Measurements from ENCODE around the gene TCF4.

TCF4 gene

GRCh38 chr18:55296115-55296514 is 291.9 kb downstream of the TCF4 start:
- DNase-seq (ENCODE audit: low read depth): no peak

DNA sequence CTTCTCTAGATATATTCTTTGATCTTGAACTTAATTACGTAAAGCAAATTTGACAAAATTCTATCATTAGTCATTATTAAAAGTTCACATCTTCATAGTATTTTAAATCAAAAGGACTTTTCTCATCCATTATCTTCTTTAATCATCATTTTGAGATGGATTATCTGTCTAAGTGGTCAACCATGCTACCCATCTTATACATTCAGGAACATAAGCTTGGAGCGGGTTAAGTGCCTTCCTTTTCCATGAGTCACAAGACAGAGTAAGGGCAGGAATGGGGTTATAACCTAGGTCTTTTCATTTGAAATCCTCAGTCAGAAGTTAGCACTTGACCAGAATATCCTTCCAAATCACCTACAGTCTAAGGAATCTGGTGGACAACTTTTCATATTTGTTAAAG is 297.1 kb downstream of the TCF4 start:
- no peak for DNase-seq (ENCODE audit: low read depth)

GRCh38 chr18:55289775-55290174 is 298.2 kb downstream of the TCF4 start:
- no peak for DNase-seq (ENCODE audit: low read depth)

GRCh38 chr18:55289048-55289447 is 298.9 kb downstream of the TCF4 start:
- DNase-seq (ENCODE audit: low read depth): no peak

GRCh38 chr18:55287935-55288868 is 299.8 kb downstream of the TCF4 start:
- DNase-seq (ENCODE audit: low read depth): no peak

GRCh38 chr18:55287149-55287806 is 300.7 kb downstream of the TCF4 start:
- DNase-seq (ENCODE audit: low read depth): no peak

GRCh38 chr18:55286257-55286825 is 301.7 kb downstream of the TCF4 start:
- DNase-seq (ENCODE audit: low read depth): no peak

- DNase-seq (ENCODE audit: low read depth): no peak
Measured at GRCh38 chr18:55284614-55285013, 303.4 kb downstream of the TCF4 start.

DNA sequence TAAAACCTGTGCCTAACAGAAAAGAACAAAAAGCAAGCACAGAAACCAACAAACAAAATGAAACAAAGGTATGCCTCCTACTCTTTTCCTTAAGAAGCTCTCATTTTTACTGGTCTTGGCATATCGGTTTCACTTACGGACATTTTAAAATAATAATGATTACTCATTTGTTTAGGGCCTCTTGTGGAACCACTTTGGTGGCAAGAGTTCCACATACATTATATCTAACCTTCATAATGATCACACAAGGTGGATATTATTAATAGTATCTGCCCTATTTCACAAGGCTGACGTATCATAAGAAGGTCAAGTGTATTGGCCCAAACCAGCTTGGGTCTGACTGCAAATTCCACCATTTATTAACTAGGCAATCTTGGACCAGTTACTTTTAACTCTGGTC is 304.7 kb downstream of the TCF4 start:
- DNase-seq (ENCODE audit: low read depth): no peak

DNA sequence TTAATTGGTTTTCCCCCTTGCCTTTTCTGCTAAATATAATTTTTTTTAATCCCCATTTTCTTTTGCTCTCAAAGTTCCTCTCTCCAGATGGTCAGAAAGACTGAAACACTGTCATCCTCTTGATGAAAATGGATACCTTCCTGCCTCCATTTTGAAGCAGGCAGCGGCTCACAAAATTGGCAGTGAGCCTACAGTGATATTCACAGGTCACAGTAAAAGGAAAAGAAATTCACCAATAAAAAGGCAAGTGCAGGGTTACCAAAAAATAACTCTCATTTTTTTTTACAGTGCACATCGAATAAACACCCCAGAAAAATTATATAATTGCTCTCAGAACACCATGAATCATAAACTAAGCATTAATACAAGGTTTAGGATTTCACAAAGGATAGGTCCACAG is 307.5 kb downstream of the TCF4 start:
- no peak for DNase-seq (ENCODE audit: low read depth)

- DNase-seq (ENCODE audit: low read depth): no peak
Measured at GRCh38 chr18:55275039-55275901, 312.7 kb downstream of the TCF4 start.

DNA sequence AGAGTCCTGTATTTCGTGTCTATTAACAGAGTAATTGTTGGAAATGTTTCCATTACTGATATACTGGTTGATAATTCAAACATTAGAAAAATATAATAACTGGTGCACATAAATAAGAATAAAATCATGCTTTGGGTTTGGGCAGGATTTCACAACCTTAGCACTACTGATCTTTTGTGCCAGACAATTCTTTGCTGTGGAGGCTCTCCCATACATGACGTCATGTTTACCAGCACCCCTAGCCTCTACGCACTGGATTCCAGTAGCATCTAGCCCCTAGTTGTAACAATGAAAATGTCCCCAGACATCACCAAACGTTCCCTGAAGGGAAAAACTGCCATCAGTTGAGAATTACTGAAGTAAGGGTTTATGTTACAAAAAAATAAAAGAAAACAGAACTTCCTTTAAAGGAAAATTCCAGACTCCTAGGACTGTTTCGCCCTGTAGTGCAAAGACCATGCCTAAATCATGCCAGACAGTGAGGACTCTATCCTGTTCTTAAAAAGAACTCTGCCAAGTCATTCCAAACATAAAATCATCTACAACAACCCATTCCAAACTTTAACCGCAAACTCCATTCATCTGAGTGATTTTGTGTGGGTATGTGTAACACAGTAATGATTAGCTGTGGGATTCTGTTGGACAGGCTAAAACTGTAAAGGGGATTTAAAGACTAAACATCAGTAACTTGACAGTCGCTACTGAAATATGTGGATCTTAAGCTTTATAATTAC is 315.3 kb downstream of the TCF4 start:
- no peak for DNase-seq (ENCODE audit: low read depth)

DNA sequence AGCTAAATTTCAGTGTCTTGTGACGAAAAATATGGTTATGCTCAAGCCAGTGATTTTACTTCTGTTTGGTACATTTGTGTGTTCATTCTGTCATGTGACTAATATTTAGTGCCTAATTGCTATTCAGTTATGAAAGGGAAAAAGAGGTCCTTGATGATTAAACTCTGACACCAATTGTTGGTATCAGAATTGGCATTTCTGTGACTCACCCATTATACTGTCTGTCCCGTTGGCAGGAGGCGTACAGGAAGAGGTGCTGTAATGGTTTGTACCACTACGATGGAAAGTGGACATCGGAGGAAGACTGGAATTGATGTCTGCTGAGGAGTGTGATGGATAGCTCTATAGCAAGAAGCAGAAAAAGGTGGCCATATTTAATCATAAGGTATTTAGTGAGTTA is 318.4 kb downstream of the TCF4 start:
- DNase-seq (ENCODE audit: low read depth): no peak

DNA sequence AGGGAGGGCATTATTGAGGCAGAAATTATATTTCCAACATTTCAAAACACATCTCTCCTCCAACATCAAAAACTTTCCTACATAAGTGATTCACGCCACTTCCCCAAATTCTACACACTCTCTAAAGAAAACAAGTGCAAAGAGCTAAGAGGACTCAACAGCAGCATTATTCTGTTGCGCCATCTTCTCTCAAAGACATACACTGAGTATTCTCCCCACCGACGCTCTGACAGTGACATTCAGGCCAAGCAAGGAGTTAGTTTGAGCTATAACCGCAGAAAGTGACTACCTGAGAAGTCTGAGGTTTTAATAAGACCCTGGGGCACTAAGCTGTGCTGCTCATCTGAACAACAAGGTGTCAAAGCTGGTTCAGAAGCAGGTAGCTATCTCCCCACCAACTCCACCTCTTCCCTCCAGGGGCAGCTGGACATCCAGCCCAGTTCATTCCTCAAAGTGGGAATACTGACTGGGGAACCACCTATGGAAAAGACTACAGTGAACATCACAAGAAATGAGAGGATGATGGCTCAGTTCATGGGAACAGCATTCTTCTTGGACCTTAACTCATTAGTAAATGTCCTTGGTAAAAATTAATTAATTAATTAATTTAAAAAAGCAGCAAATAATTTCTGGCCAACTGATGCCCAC is 319.2 kb downstream of the TCF4 start:
- DNase-seq (ENCODE audit: low read depth): no peak

GRCh38 chr18:55268151-55268601 is 319.8 kb downstream of the TCF4 start:
- no peak for DNase-seq (ENCODE audit: low read depth)

DNA sequence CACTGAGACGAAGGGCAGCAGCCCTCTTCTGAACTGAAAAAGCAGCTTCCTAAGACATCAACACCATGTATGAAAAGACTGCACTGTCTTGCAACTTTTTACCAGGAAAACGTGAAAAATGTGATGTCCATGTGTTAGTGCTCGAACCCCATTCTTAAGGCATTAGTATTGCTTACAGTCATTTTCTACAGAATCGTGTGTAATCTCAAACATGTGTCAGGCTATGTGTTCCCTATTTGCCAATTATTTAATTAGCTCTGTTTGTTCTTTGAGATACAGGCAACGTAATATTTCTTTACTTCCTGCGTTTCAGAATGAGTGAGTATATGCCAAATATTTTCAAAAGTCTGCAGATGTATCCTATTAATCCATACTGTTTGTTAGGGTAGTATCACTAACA is 321.0 kb downstream of the TCF4 start:
- DNase-seq (ENCODE audit: low read depth): peak; percentile 70

DNA sequence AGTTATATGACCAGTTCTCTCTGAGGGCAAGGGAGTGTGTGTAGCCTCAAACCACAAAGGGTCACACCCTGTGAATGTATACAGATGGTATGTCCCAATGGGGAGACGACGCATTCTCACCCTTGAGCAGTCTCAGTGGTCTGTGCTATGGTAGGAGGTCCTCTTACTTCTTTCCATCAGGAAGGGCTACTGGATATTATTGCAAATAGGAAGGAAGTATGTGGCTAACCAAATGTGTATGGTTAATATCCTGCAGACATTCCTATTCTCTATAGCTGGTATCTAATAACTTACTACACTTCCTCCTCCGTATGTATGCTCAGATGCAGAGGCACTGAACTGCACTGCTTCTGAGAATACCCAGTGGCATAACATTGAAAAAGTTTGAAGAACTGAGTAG is 322.0 kb downstream of the TCF4 start:
- no peak for DNase-seq (ENCODE audit: low read depth)

DNA sequence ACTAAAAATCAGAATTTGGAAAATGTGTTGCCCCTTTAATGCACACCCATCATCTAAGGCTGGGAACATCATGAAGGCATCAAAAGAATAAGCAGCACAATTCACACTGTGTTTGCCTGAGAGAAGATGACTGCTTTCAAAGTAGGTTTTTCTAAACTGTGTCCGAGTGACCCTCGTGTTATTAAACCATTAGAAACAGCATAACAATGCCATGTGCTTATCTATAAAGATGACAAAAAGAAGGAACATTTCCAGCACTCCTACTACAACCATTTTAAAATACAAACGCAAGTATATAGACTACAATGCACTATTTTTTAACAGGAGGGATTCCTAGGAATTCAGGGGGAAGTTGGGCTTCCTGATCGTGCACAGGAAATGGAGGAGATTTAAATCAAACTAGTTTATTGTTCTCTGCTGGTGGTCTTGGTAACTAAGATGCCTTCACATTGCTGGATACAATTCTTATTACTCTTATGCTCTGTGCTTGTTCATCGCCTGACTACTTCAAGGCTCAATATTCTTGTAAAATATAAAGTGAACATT is 322.8 kb downstream of the TCF4 start:
- DNase-seq (ENCODE audit: low read depth): no peak

GRCh38 chr18:55264108-55264507 is 323.9 kb downstream of the TCF4 start:
- no peak for DNase-seq (ENCODE audit: low read depth)

DNA sequence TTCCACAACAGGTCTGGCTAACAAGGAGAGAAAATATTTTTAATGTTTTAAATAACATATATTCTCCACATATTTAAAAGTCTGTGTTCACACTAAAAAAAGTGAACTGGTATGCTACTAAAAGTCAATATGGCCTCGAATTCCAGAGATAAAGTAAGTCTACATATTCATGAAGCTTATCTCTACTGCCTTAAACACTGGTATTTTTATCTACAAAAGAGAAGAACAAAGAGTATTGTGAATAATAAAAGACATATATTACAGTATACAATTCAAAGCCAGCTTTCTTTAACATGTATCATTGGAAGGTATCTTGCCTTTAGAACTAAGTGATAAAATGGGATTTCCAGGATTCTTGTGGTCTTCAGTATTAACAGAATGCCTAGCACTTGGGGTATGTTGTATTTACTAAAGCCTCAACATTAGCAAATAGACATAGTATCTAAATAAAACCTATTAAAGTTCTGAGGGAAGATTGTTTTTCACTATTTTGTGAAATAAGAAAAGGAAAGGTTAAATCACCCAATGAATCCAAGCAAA is 325.9 kb downstream of the TCF4 start:
- no peak for DNase-seq (ENCODE audit: low read depth)
